HG02840 (cell line): Measurements from ENCODE around the gene QSOX1.
"Not testable (repeated sequence)": the region's sequence is repeated elsewhere in the genome, so short reads cannot be mapped to it uniquely, and the experiment has no call there.

Experiments
- ATAC-seq: cut with Tn5 transposase; IDR thresholded peaks from one replicate; pipeline ENCODE4 v1.9.1; 2021; ENCODE audit warnings: mild to moderate bottlenecking, moderate library complexity, moderate number of reproducible peaks; ENCODE audit not compliant: unreplicated experiment, low FRiP score

QSOX1 gene

DNA sequence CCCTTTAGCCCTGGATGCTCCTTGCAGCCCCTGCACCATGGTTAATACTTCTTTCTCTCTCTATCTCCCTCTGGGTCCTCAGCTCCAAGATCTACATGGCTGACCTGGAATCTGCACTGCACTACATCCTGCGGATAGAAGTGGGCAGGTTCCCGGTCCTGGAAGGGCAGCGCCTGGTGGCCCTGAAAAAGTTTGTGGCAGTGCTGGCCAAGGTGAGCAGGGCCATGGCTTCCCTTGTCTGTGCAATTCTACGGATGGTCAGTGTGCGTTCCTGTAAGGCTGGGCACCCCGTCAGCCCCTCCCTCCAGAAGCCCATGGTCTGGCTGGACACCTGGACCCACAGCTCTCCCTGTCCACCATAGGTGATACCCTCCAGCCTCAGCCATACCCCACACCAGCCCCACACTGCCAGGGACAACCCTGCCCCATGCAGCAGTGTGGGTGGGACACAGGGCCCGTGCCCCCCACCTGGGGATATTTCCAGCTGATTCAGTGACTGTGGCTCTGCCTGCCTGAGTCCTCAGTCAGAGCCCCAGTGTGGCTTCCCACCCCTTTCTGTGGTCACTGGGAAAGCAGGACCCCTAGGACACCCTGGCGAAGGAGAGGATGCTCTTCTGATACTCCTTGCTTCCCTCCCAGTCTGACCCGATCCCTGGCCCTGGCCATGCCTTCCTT lies 31.4 kb downstream of the QSOX1 start:
- no peak for ATAC-seq

DNA sequence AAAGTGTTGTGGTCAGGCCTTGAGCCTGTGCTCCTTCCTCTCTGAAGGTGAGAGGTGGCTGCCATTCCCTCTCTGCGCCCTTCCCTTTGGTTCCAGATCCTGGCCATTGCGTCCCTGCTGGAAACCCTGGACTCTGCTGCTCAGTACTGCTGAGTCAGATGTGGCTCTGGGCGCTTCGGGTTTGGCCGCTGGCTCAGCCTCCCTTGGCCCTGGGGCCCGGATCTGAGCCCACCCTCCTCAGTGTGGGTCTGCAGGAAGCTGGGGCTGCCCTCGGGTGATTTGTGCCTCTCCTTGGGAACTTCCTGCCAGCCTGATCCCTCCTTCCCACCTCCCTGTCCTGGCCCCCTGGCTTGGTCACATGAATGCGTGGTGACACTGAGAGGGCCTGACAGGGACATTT lies 32.2 kb downstream of the QSOX1 start:
- no peak for ATAC-seq

DNA sequence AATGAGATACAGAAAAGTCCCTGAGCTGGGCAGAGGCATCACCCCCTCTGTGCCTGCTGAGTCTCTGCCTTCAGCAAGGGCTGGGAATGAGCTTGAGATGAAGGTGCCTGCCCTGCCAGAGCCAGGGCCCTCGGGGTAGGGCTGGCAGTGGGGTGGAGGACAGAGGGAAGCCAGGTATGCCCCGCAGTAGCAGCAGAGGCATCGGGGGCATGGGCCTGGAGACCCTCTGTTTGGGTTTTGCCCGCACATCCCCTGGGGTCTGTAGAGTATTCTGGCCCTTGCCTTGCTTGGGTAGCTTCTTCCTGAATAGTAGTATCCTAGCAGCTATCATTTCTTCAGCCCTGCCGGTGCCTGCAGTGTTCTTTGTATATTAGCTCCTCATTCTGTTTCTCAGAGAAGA lies 33.0 kb downstream of the QSOX1 start:
- ATAC-seq: no peak

DNA sequence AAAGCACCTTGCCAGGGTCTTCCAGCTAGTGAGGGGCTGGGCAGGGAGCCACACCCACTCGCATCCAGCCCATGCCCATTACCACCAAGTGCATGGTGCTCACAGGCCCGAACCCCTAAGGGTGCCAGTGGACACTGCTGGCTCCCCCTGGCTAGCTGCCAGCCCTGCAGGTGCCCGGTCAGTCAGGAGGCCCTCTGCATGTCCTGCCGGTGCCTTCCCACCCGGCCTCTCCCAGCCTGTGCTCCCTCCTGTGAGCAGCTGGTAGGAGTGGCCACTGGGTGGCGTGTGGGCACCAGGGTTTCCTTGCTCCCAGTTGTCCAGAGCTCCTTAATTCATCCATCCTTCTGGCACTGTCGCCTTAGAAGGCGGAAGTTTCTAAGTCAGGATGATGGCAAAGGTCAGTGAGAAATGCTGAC lies 33.4 kb downstream of the QSOX1 start:
- no peak for ATAC-seq

DNA sequence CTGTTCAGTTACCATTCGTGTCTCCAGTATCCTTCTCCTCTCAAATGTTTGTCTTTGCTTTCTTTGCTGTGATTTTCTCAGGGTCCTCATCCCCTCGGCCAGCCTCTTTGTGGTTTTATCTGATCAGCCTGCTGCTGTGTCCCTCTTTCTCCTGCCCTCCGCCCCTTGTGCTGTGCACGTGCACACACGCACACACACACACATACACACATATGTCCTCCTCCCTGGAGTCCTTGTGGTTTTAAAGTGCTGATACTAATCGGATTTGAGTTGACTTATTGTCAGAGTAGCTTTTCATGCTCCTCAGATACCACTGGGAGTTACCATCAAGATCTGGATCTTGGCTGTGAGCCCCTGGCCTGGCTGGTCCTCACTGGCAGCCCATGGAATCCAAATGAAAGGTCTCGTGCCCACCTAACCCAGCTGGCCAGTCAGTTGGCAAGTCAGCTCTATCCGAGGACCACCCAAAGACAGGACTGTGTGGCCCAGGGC lies 34.1 kb downstream of the QSOX1 start:
- ATAC-seq: no peak

DNA sequence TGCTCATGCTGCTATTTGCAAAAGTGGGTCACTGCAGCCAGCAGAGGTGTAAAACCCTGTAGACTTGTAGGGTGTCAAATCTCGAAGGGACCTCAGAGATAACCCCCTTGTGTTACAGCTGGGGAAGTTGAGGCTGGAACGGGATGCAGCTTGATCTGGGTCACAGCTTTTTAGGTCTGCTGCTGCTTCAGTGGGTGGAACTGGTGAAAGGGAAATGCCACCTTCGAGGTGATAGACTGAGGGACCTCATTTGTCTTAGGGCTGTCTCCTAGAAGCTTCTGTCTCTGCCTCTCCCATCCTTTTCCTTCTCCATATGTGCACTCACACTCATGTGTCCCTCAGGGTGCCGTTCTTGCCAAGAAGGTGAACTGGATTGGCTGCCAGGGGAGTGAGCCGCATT lies 35.4 kb downstream of the QSOX1 start:
- ATAC-seq: no peak

DNA sequence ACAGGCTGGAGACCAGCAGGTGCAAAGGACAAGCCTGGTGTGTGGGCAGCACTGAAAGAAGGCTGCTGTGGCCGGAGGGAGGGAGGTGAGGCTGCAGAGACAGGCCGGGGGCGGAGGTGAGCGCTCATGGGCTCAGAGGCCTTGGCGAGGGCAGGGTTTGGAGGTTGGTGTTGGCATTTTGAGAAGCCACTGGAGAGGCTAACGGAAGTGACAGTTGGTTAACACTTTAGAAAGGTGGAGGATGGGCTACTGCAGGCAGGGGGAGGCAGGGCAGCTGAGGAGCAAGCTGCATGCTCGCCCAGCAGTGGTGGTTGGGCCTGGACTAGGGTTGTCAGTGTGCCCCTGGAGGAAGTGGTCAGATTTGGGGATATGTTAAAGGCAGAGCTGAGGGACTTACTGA lies 37.5 kb downstream of the QSOX1 start:
- ATAC-seq: no peak

DNA sequence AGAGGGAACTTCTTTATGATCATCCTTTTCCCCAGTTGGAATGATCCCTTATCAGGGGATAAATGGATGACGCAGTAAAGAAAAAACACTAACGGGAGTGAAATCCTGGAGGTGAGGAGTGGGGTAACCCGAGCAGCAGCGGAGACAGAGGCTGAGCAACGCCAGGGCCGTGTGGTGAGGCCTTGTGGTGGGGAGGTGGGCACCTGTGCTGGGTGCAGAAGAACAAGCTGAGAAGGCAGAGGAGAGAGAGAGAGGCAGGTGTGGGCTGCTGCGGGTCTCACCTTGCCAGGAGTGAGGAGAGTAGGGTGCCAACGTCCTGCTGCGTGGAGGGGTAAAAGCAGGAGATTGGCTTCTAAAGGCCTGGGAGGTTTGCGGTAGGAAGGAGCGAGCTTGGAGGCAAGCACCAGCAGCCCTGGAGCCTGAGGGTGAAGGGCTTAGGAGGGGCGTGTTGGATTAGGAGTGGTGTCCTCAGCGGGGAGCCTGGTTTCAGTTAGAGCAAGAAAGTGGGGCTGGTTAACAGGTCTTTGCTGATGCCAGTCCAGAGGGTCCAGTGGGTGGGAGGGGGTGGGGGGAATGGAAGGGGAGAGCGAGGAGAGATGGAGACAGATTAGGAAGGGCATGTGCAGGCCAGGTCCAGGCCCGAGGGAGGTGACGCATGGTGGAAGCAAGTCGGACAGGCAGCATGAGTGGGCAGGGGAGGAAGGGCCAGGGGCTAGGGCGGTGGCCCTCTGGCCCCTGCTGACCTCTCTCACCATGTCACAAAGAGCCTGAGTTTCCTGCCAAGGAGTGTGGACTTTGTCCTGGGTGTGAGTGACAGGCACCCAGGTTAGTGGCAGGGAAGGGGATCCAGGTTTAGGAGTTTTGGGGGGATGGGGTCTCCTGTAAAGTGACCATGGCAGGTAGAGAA lies 38.7 kb downstream of the QSOX1 start:
- no peak for ATAC-seq

DNA sequence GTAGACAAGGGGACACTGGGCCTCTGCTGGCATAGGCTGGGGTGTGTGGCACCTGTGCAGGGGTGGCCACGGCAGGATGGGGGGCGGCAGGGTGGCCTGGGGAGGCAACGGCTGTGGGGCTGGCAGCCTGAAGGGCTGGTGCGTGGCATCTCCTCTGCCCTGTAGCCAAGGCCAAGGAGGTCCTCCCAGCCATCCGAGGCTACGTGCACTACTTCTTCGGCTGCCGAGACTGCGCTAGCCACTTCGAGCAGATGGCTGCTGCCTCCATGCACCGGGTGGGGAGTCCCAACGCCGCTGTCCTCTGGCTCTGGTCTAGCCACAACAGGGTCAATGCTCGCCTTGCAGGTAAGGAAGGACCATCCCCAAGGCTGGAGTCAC lies 39.4 kb downstream of the QSOX1 start:
- ATAC-seq: no peak

DNA sequence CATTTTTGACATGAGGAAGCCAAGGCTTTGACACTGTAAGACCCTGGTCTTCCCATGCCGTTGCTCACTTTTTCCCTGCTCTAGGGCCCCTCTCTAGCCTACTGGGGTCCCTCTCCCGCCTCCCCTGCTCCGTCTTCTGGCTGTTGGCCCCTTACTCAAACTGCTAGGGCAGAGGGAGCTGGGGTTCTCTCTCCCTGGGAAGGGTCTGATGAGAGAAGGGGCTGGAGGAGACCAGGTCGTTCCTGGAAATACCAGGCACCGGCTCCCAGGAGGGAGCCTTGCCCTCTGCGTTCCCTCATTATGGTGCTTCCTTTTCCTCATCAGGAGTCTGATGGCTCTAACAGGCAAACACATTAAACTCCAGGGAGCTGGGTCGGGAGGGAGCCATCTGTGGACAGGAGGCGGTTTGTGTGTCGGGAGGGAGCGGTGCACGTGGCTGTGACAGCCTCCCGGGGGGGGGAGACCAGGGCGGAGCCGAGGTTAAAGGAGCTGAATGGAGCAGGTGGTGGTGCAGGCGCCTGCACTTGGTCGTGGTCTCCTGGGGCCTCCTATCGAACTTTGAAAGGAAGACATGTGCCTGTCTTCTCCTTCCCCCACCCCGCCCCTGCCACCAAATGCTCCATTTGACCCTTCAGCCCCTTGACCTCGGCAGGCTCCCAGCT lies 40.0 kb downstream of the QSOX1 start:
- no peak for ATAC-seq

DNA sequence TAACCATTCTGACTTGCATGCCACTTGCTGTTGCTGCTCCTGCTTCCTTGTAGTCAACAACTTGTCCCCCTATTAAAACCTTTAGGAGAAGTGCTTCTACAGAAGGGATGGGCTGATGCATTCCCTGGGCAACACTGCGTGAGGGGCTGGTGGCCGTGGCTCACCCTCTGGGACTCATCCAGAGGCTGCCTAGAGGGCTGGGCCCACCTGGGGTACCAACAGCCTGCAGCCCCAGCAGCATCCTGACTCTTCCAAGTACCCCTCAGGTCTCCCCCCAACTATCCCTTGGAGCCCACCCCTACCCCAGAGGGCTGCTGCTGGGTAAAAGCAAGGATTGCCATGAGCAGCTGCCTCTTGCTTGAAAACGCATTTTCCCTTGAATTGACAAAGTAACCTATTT lies 40.7 kb downstream of the QSOX1 start:
- no peak for ATAC-seq

DNA sequence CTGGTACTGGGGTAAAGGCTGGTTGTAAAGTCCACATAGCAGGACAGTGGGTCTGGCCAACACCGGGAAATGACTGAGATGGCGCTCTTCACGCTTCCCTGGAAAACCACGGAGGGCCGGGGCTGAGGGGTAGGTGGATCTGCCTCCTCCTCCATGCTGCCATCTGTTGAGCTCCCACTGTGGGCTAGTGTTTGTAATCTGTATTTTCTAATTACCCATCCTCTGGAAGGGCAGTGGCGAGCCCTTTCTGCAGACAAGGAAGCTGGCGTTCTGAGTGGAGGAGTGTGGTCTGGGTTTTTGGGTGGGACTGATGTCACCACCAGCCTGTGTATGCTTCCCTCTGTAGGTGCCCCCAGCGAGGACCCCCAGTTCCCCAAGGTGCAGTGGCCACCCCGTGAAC lies 41.2 kb downstream of the QSOX1 start:
- ATAC-seq: no peak

DNA sequence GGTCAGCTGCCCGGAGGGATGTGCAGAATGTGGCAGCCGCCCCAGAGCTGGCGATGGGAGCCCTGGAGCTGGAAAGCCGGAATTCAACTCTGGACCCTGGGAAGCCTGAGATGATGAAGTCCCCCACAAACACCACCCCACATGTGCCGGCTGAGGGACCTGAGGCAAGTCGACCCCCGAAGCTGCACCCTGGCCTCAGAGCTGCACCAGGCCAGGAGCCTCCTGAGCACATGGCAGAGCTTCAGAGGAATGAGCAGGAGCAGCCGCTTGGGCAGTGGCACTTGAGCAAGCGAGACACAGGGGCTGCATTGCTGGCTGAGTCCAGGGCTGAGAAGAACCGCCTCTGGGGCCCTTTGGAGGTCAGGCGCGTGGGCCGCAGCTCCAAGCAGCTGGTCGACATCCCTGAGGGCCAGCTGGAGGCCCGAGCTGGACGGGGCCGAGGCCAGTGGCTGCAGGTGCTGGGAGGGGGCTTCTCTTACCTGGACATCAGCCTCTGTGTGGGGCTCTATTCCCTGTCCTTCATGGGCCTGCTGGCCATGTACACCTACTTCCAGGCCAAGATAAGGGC lies 41.9 kb downstream of the QSOX1 start:
- no peak for ATAC-seq

DNA sequence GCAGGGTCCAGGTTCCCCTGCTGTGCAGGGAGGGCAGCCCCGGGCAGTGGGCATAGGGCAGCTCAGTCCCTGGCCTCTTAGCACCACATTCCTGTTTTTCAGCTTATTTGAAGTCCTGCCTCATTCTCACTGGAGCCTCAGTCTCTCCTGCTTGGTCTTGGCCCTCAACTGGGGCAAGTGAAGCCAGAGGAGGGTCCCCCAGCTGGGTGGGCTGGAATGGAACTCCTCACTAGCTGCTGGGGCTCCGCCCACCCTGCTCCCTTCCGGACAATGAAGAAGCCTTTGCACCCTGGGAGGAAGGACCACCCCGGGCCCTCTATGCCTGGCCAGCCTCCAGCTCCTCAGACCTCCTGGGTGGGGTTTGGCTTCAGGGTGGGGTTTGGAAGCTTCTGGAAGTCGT lies 42.6 kb downstream of the QSOX1 start:
- no peak for ATAC-seq

DNA sequence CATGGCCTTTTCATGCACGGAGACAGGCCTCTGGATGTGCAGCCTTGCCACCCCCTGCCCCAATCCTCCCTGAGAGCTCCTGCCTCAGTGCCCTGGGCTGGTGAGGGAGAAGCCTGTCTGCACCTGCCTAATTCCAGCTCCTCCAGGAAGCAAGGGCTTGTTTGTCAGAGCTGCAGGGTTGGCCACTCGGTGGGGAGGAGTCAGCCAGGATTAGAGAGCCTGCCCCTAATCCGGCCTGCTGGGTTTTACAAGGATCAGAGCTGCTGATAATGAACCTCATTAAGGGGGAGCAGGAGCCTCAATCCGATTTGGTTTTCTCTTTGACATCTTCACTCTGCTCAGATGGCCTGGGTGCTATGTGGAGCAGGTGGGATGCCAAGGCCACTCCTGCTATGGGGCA lies 43.5 kb downstream of the QSOX1 start:
- ATAC-seq: no peak

DNA sequence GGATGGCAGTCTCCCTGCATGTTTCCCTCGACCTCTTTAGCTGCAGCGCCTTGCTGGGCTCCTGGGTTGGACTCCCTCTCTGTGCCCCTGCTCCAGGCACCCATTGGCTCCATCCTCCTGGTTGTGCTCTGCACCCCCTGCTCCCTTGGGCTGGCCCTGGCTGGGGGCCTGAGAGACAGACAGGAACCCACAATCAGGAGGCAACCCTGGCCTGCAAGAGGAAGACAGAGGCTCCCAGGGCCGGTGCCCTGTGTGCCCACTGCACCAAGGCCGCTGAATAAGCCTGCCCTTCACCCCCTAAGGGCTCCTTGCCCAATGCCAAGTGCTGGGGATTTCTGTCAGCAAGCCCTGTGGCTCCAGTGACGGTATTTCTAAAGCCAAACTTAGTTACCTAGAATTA lies 43.9 kb downstream of the QSOX1 start:
- no peak for ATAC-seq

DNA sequence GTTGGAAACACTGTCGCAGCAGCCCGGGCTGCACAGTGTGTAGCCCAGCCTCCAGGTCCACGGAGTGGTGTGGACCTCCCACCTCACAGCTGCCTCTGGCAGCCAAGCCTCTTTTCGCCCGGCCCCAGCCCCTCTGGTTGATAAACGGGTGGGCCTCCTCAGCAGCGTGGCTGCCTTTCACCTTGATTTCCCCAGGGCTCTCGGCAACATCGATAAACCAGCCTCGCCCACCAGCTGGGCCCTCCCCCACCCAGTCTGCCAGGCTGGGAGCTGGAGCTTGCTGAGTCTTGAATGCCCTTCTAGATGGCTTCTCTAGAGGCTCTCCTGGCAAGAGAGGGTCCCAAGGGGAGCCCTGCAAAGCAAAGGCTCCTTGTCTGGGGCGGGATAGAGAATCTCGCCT lies 44.3 kb downstream of the QSOX1 start:
- no peak for ATAC-seq

DNA sequence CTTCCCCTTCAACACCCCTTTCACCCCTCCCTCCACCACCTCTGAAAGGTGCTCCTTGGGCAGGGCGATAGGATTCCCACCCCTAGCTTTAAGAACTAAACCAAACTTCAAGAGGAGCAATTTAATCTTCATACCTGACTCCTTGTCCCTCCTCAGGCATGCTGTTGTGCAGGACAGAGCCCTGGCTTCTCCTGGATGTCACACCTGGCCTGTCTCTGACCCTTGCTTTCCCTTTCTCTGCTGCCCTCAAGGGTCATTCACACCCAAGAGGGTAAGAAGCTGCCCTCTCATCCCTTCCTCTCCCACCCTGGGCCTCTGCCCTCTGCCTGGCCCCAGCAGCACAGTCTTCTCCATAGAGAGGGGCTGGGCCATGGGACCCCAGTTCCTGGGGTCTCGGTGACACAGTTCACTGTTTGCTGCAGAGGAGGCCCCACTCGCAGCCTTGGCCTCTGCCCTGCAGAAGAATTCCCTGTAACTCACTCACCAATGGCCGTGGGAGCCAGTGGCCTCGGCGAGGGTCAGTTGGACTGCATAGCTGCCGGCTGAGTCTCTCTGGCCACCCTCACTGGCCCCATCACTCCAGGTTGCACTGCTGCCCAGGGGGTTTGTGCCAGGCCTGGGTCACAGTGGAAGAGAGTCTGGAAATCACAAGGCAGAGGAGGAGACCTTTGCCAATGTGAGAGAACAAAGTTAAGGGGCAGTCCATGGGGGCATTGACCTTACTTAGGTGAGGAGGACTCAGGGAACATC lies 47.0 kb downstream of the QSOX1 start:
- ATAC-seq: no peak

DNA sequence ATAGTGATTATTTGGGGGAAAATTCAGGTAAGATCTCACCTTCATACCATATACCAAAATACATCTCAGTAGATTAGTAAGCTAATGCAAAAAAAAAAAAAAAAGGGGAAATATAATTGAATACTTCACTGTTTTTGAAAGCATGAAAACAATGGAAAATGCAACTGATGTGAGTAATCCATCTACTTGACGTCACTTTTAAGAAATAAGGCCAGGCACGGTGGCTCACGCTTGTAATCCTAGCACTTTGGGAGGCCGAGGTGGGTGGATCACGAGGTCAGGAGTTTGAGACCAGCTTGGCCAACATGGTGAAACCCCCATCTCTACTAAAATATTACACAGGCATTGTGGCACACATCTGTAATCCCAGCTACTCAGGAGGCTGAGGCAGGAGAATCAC lies 47.9 kb downstream of the QSOX1 start:
- not testable (repeated sequence) for ATAC-seq

DNA sequence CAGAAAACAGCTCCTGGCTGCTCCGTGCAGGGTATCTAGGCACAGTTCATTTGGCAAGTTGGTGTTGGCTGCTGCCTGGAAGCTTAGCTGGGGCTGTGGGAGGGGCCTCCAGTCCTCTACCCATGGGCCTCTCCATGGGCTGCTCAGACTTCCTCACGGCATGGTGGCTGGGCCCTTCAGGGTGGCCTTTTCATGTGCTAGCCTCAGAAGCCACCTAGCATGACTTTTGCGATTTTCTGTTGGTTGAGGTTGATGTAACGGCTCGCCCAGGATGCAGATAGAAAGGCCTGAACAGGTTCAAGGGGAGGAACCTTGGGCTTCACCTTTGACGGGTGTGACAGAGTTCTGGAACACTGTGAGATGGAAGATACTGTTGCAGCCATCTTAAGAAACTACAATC lies 49.6 kb downstream of the QSOX1 start:
- no peak for ATAC-seq
